HepG2 (cell line): Measurements from ENCODE around the gene CRY1. TPM values are rescaled to one million over a fixed set of nuclear protein-coding genes. Genes with fewer than 3 reads are reported as not detected.

Experiments
- ATAC-seq: fragments of 200-7000 bp; cut with Tn5 transposase; 3 replicates; pipeline ENCODE4 v1.9.1; 2020; ENCODE audit warnings: mild to moderate bottlenecking, moderate library complexity
- BruUV-seq: library from RNA; stranded (reverse); fragments of 400-500 nt; replicated peaks from 2 replicates; lab custom pipeline; 2021; lab: Mats Ljungman, UMichigan
- CTCF ChIA-PET: fragments of 300-600 bp; formaldehyde crosslinking; extraction: SDS; loops from one replicate; lab custom pipeline; 2021; ENCODE audit warnings: low total read pairs, inconsistent platforms, low intra/inter-chr PET ratio; lab: Yijun Ruan, JAX
- POLR2A ChIA-PET: fragments of 350-600 bp; sonication (Branson Sonifier 250); formaldehyde crosslinking; loops from one replicate; lab custom pipeline; 2020; ENCODE audit warnings: antibody characterized with exemption, inconsistent platforms; lab: Yijun Ruan, JAX
- DNase-seq: peaks from one replicate; pipeline ENCODE4 v3.0.0-alpha.2; 2015; ENCODE audit warnings: low spot score
- FAIRE-seq: peaks from 3 replicates; lab custom pipeline; 2011; peaks lifted over from hg19 to GRCh38; lab: Jason Lieb, UNC
- H2AFZ ChIP-seq: one replicate; pipeline ENCODE4 v1.6.1; 2011; ENCODE audit warnings: low read length, inconsistent platforms
- H3K27ac ChIP-seq: fragments of 300-600 bp; 3 replicates; pipeline ENCODE4 v1.8.0; 2011; ENCODE audit warnings: mixed run types, mild to moderate bottlenecking, mixed read lengths, low read length, inconsistent platforms; ENCODE audit not compliant: insufficient read depth; ENCODE audit errors: extremely low read length
- H3K27me3 ChIP-seq, 2 experiments: fragments of 200-600 bp in 1 of 2; 2 replicates in 1 of 2; 3 replicates in 1 of 2; pipeline versions ENCODE4 v1.6.0 to v1.8.0; 2011; ENCODE audit warnings: low read length in 2 of 2, mild to moderate bottlenecking in 2 of 2, moderate library complexity in 2 of 2, inconsistent platforms in 1 of 2; ENCODE audit not compliant: insufficient read depth in 2 of 2, control insufficient read depth in 1 of 2
- H3K36me3 ChIP-seq, 2 experiments: fragments of 200-600 bp in 1 of 2; replicated peaks in 1 of 2; 2 replicates in 1 of 2; 3 replicates in 1 of 2; pipeline versions ENCODE4 v1.5.1 to v1.8.0; 2011; ENCODE audit warnings: low read length in 2 of 2, inconsistent platforms in 1 of 2; ENCODE audit not compliant: insufficient read depth in 2 of 2, control insufficient read depth in 1 of 2
- H3K4me1 ChIP-seq: 2 replicates; pipeline ENCODE4 v1.5.1; 2012; ENCODE audit warnings: low read length, inconsistent platforms; ENCODE audit not compliant: insufficient read depth
- H3K4me2 ChIP-seq: 2 replicates; pipeline ENCODE4 v1.6.0; 2011; ENCODE audit warnings: low read depth, low read length, inconsistent platforms
- H3K4me3 ChIP-seq, 3 experiments: fragments of 200-600 bp in 1 of 3; sonication (generic), shearing (Covaris generic) in 1 of 3; replicated peaks in 1 of 3; 2 replicates each; pipeline ENCODE4 v1.5.1; 2011 to 2016; ENCODE audit warnings: low read length in 3 of 3, inconsistent platforms in 2 of 3, low read depth in 2 of 3, mild to moderate bottlenecking in 2 of 3, control low read depth in 1 of 3, mixed read lengths in 1 of 3; ENCODE audit not compliant: insufficient read depth in 1 of 3
- H3K79me2 ChIP-seq: one replicate; pipeline ENCODE4 v1.6.1; 2011; ENCODE audit warnings: low read length, inconsistent platforms; ENCODE audit not compliant: insufficient read depth
- H3K9ac ChIP-seq: 2 replicates; pipeline ENCODE4 v1.6.0; 2011; ENCODE audit warnings: mild to moderate bottlenecking, low read depth, low read length, inconsistent platforms; ENCODE audit not compliant: insufficient read depth
- H3K9me3 ChIP-seq: 2 replicates; pipeline ENCODE4 v1.5.1; 2012; ENCODE audit warnings: mild to moderate bottlenecking, low read length
- H4K20me1 ChIP-seq: 2 replicates; pipeline ENCODE4 v1.6.0; 2011; ENCODE audit warnings: inconsistent platforms, mild to moderate bottlenecking, low read length, moderate library complexity; ENCODE audit not compliant: insufficient read depth
- CENPT ChIP-seq: sonication (generic); formaldehyde crosslinking; IDR thresholded peaks from 2 replicates; pipeline ENCODE4 v1.8.0; 2022; ENCODE audit warnings: low read depth, mild to moderate bottlenecking, moderate library complexity, missing genetic modification reagents
- GABPB1 ChIP-seq: IDR thresholded peaks from 2 replicates; pipeline ENCODE4 v1.6.1; 2016; ENCODE audit warnings: mild to moderate bottlenecking, missing genetic modification reagents, moderate library complexity, missing compliant biosample characterization
- HOXA7 ChIP-seq: sonication (generic); formaldehyde crosslinking; IDR thresholded peaks from 2 replicates; pipeline ENCODE4 v1.8.1; 2022; ENCODE audit warnings: mild to moderate bottlenecking, missing genetic modification reagents, moderate library complexity
- ISL2 ChIP-seq: sonication (generic); formaldehyde crosslinking; IDR thresholded peaks from 2 replicates; pipeline ENCODE4 v1.5.0; 2020; ENCODE audit warnings: missing genetic modification reagents
- MBD4 ChIP-seq: IDR thresholded peaks from 2 replicates; pipeline ENCODE4 v1.6.1; 2012; ENCODE audit warnings: low read length, inconsistent platforms, borderline replicate concordance
- PAWR ChIP-seq: sonication (generic); formaldehyde crosslinking; IDR thresholded peaks from 2 replicates; pipeline ENCODE4 v1.4.0; 2020; ENCODE audit warnings: missing genetic modification reagents, mild to moderate bottlenecking, borderline replicate concordance
- PHF20 ChIP-seq: sonication (generic); formaldehyde crosslinking; IDR thresholded peaks from 2 replicates; pipeline ENCODE4 v1.5.0; 2020; ENCODE audit warnings: mild to moderate bottlenecking, missing genetic modification reagents
- TCF7 ChIP-seq: sonication (generic); IDR thresholded peaks from 2 replicates; pipeline ENCODE4 v1.6.1; 2016; ENCODE audit warnings: antibody characterized with exemption, low read depth
- ZBTB7B ChIP-seq: sonication (generic); formaldehyde crosslinking; IDR thresholded peaks from 2 replicates; pipeline ENCODE4 v1.4.0; 2020; ENCODE audit warnings: missing genetic modification reagents
- ZNF230 ChIP-seq: sonication (generic); formaldehyde crosslinking; IDR thresholded peaks from 2 replicates; pipeline ENCODE4 v1.4.0; 2020; ENCODE audit warnings: mild to moderate bottlenecking, missing genetic modification reagents
- ZNF570 ChIP-seq: sonication (generic); formaldehyde crosslinking; IDR thresholded peaks from 2 replicates; pipeline ENCODE4 v1.4.0; 2020; ENCODE audit warnings: mild to moderate bottlenecking, missing genetic modification reagents, borderline replicate concordance
- WGBS: methylation state at CpG from one replicate; pipeline ENCODE4 v1.1.6; 2017; ENCODE audit warnings: low lambda C conversion rate; 5-methylcytosine and 5-hydroxymethylcytosine counted together
- in situ Hi-C: cut with HindIII; loops from 2 replicates; pipeline ENCODE4 v1.10.0; 2017; ENCODE audit warnings: low pct_unique_long_range_greater_than_20kb; ENCODE audit not compliant: extremely low pct_ligation_motif_present
- intact Hi-C: fragments of 100-400 bp; cut with micrococcal nuclease; formaldehyde crosslinking; loops from one replicate; pipeline ENCODE4 v1.10.0; 2022; ENCODE audit not compliant: unreplicated experiment
- polyA plus RNA-seq, 8 experiments: library from polyadenylated mRNA; depleted of rRNA in 3 of 8; stranded (reverse) in 7 of 8; unstranded in 1 of 8; fragments of >200 nt; fragmentation: Illumina TruSeq in 4 of 8; extraction: Trizol in 4 of 8; gene quantifications; 2 replicates each; pipeline versions ENCODE4 v1.2.1 to v1.2.3, GENCODE V29; 2011 to 2016; ENCODE audit warnings: low read depth in 4 of 8, missing spikeins in 1 of 8, mixed read lengths in 1 of 8; ENCODE audit not compliant: insufficient read depth in 1 of 8
- total RNA-seq, 5 experiments: library from RNA; depleted of rRNA; stranded (reverse); fragments of >200 nt; fragmentation: Illumina TruSeq; extraction: Trizol; gene quantifications; 2 replicates each; pipeline ENCODE4 v1.2.3, GENCODE V29; 2016; ENCODE audit warnings: low read depth in 1 of 5
- TF ChIP-seq, protein P1 (sequence below): sonication (generic); formaldehyde crosslinking; IDR thresholded peaks from 2 replicates; pipeline ENCODE4 v1.5.0; 2020; ENCODE audit warnings: missing genetic modification reagents
- TF ChIP-seq, protein P2 (sequence below): sonication (generic); formaldehyde crosslinking; IDR thresholded peaks from 2 replicates; pipeline ENCODE4 v1.8.1; 2023; ENCODE audit warnings: missing genetic modification reagents, mild to moderate bottlenecking, borderline replicate concordance
- TF ChIP-seq, protein P3 (sequence below): sonication (generic); formaldehyde crosslinking; IDR thresholded peaks from 2 replicates; pipeline ENCODE4 v1.5.1; 2020; ENCODE audit warnings: missing genetic modification reagents, mild to moderate bottlenecking, borderline replicate concordance
- TF ChIP-seq, protein P4 (sequence below): sonication (generic); formaldehyde crosslinking; IDR thresholded peaks from 2 replicates; pipeline ENCODE4 v1.4.0; 2020; ENCODE audit warnings: missing genetic modification reagents

CRY1 gene
- total and polyA plus RNA-seq, 2 of the 13 experiments (the other 11 are each of a cell fraction or from before 2014, with no cell fraction given), result 11.4 to 13.9 TPM

GRCh38 chr12:106981788-106982187, 111.6 kb downstream of the CRY1 start:
- 100% methylated on average over 1 of the region's 3 CpGs for WGBS
- no peak overlapping the region for H3K9ac ChIP-seq
- POLR2A ChIA-PET, result interaction anchor here (1.0 kb wide), 1 partner anchor 25 kb away, joined by 5 read pairs; the partner anchor contains the start of gene TMEM263
- no peak for FAIRE-seq
- TF ChIP-seq TCF7 (no peak), ISL2 (no peak), MBD4 (no peak), ZNF570 (no peak), GABPB1 (CRISPR knock-in tag) (no peak), PAWR (no peak), PHF20 (CRISPR knock-in tag) (no peak), ZNF230 (no peak), ZBTB7B (CRISPR knock-in tag) (no peak), CENPT (CRISPR knock-in tag) (no peak), HOXA7 (no peak)
- TF ChIP-seq, protein P1, sequence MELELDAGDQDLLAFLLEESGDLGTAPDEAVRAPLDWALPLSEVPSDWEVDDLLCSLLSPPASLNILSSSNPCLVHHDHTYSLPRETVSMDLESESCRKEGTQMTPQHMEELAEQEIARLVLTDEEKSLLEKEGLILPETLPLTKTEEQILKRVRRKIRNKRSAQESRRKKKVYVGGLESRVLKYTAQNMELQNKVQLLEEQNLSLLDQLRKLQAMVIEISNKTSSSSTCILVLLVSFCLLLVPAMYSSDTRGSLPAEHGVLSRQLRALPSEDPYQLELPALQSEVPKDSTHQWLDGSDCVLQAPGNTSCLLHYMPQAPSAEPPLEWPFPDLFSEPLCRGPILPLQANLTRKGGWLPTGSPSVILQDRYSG (CRISPR knock-in tag), result no peak
- TF ChIP-seq, protein P2, sequence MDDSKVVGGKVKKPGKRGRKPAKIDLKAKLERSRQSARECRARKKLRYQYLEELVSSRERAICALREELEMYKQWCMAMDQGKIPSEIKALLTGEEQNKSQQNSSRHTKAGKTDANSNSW (CRISPR knock-in tag), result no peak
- TF ChIP-seq, protein P3, sequence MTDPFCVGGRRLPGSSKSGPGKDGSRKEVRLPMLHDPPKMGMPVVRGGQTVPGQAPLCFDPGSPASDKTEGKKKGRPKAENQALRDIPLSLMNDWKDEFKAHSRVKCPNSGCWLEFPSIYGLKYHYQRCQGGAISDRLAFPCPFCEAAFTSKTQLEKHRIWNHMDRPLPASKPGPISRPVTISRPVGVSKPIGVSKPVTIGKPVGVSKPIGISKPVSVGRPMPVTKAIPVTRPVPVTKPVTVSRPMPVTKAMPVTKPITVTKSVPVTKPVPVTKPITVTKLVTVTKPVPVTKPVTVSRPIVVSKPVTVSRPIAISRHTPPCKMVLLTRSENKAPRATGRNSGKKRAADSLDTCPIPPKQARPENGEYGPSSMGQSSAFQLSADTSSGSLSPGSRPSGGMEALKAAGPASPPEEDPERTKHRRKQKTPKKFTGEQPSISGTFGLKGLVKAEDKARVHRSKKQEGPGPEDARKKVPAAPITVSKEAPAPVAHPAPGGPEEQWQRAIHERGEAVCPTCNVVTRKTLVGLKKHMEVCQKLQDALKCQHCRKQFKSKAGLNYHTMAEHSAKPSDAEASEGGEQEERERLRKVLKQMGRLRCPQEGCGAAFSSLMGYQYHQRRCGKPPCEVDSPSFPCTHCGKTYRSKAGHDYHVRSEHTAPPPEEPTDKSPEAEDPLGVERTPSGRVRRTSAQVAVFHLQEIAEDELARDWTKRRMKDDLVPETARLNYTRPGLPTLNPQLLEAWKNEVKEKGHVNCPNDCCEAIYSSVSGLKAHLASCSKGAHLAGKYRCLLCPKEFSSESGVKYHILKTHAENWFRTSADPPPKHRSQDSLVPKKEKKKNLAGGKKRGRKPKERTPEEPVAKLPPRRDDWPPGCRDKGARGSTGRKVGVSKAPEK (CRISPR knock-in tag), result no peak
- TF ChIP-seq, protein P4, sequence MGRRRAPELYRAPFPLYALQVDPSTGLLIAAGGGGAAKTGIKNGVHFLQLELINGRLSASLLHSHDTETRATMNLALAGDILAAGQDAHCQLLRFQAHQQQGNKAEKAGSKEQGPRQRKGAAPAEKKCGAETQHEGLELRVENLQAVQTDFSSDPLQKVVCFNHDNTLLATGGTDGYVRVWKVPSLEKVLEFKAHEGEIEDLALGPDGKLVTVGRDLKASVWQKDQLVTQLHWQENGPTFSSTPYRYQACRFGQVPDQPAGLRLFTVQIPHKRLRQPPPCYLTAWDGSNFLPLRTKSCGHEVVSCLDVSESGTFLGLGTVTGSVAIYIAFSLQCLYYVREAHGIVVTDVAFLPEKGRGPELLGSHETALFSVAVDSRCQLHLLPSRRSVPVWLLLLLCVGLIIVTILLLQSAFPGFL (CRISPR knock-in tag), result no peak
- TF ChIP-seq, all 625 proteins: peak for 0
- intact Hi-C loops (no loop called here), in situ Hi-C loops (no loop called here)
- Histone ChIP-seq H3K4me3 (no peak overlapping the region), H3K9me3 (no peaks in the 10 kb centered on the region), H3K27me3 (no peaks in the 10 kb centered on the region; a peak in 1 of 5 replicates), H3K36me3 (peaks cover 3 to 9% of the 10 kb centered on the region in 2 experiments; a peak in 1 of 5 replicates), H3K4me1 (peaks cover 43% of the 10 kb centered on the region), H3K4me2 (no peak overlapping the region), H2AFZ (no peak overlapping the region), H4K20me1 (no peaks in the 10 kb centered on the region), H3K27ac (no peak overlapping the region), H3K79me2 (peaks cover 16% of the 10 kb centered on the region)
- CTCF ChIA-PET, result no interaction called here
- DNase-seq (no peak), ATAC-seq (no peak)
- BruUV-seq, result no TSS peak
